Measurements from ENCODE around the gene ACOXL.

Gene ACOXL

DNA sequence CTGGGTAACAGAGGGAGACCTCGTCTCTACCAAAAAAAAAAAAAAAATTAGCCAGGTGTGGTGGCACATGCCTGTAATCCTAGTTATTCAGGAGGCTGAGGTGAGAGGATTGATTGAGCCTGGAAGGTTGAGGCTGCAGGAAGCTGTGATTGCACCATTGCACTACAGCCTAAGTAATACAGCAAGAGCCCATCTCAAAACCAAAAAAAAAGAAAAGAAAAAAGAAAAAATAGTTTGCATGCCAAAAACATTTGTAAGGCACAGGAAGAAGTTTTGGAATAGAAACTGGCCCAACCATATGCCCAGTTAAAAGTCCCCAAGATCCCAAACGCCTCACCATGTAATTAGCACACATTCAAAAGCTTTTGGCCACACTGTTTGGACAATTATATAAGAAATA is 13.4 kb upstream of the ACOXL start:
- no peak for DNase-seq (ENCODE audit: low spot score)

DNA sequence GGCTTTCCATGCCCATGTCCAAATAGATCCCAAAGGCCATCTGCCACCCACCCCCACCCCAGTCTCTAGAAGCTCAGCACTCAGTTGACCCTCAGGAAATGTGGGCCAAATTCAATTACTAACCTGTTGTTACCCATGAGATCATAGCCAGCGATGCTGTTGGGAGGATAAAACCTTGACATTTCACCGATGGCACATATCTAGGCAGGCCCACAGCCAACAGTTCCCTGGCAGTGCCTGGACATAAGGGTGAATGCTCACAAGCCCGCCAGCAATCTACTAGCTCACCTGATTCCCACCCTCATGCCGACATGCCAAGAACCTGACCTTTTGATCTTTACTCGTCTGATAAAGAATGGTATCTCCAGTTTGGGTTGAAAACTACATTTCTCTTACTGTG is 11.8 kb upstream of the ACOXL start:
- no peak for DNase-seq (ENCODE audit: low spot score)

DNA sequence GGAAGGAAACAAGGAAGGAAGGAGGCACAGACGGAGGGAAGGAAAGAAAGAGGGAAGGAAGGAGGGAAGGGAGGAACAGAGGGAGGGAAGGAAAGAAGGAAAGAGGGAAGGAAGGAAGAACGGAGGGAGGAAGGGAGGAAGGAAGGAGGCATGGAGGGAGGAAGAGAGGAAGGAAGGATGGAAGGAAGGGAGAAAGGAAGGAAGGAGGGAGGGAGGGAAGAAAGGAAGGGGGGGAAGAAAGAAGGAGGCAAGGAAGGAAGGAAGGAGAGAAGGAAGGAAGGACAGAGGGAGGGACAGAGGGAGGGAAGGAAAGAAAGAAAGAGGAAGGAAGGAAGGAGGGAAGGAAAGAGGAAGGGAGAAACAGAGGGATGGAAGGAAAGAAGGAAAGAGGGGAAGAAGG is 7.6 kb upstream of the ACOXL start:
- no peak for DNase-seq (ENCODE audit: low spot score)

DNA sequence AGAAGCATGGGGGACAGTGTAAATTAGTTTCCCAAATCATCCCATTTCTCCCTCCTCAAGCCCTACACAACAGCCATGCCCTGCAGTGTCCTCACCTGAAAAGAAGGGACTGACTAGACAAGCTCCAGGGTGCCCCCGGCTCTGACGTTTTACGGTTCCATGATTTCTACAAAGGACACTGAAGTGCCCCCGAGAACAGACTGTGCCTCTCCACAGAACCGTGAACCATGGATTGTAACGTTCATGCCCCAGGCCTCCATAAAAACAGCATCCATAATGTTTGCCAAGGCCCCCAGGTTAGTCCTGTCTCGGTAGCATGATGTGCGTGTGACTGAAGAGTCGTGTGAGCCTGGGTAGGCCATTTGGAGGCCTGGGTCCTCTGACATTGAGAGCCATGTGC is 7.0 kb upstream of the ACOXL start:
- no peak for DNase-seq (ENCODE audit: low spot score)

DNA sequence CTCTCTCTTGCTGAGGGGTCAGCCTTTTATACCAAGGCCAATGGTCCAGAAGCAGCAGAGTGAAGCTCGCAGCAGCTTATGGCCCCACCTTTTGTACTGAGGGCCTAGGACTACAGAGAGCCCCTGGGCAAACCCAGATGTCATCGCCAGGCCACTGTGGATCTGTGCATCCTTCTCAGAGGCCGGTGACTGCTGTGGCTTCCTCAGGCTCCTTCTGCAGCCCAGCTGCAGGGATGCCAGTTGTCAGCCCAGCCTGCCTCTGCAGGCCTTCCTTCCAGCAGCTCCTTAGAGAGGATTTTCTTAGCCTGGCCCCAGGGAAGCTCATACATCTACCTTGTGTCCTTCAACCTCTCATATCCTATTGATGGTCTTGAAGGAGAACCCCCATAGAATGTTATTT is 6.5 kb upstream of the ACOXL start:
- DNase-seq (ENCODE audit: low spot score): no peak

DNA sequence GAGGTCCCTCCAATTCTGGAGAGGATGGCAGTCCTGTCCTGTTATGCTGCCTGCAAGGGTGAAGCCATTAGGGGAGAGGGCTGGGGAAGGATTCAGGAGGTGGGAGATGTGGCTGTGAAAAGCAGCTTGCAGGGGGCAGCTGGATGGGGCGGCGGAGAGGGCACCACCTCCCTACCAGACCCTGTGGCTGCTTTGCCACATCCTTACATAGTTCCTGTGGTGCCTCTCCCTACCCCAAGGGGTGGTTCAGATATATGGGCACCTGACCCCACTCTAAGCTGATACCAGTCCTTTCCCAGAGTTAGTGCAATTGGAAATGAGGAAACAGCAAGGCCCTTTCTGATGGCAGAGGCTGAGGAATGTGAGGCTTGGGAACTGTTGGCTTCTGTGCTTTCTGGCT is 6.1 kb upstream of the ACOXL start:
- no peak for DNase-seq (ENCODE audit: low spot score)

DNA sequence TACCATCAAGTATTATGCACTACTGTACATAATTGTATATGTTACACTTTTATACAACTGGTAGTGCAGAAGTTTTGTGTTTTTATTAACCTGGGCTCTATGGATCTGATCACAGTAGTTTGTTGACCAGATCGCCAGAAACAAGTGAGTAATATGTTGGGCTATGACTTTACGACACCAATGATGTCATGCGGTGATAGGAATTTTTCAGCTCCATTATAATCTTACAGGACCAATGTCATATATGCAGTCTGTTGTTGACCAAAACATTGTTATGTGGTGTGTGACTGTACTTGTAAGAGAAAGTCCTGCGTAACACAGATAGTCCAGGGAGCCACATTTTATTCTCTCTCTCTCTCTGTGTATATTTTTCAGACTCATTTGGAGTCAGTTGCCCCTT is 4.5 kb upstream of the ACOXL start:
- no peak for DNase-seq (ENCODE audit: low spot score)

DNA sequence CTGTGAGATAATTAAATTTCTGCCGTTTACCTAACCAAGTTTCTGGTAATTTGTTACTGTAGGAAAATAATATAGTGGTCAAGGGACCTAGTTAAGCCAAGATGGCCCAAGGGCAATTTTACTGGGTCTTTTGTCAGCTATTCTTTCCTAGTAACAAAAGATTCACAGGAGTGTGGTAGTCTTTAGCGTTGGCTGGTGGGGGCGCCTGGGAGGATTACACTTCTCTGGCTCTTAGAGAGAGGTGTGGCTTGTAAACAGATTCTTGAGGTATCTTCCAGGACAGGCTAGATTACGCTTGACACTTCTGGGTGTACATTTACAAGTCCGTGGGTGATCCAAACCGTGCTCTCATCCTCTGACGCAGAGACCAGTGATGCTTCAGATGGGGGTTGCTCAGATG is 3.3 kb upstream of the ACOXL start:
- DNase-seq (ENCODE audit: low spot score): no peak

DNA sequence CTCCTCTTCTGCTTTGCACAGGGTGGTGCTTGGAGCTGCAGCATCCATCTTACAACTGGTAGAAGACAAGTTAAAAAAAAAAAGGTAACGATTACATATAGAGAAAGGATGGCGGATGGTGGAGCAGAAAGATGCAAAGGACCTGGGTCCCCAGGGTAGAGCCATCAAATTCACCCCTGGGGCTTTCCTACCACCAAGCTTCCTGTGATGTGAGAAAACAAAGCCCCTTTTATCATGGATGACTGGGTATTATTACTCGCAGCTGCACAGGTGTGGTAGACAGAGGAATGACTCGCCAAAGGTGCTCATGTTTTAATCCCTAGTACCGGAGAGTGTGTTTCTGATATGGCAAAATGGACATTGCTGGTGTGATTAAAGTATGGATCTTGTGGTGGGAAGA is 1.3 kb upstream of the ACOXL start:
- no peak for DNase-seq (ENCODE audit: low spot score)

DNA sequence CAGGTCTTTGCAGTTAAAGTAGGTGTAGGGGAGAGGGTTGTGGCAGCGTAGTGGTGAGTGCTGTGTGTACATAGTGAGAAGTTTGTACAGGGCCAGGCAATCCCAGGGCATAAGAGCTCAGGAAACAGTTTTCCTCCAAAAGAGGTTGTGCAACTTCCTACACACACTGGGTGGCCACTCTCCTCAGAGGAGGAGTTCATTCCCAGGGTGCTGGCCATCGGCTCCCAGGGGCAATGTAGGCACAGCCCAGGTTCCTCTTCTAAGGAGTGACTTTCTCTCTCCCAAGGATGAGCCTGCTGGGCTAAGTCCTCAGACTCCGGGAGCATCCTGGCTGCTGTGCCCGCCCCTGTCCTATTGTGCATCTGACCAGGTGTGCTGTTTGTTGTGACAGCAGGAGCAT is 3.0 kb downstream of the ACOXL start:
- DNase-seq (ENCODE audit: low spot score): no peak

DNA sequence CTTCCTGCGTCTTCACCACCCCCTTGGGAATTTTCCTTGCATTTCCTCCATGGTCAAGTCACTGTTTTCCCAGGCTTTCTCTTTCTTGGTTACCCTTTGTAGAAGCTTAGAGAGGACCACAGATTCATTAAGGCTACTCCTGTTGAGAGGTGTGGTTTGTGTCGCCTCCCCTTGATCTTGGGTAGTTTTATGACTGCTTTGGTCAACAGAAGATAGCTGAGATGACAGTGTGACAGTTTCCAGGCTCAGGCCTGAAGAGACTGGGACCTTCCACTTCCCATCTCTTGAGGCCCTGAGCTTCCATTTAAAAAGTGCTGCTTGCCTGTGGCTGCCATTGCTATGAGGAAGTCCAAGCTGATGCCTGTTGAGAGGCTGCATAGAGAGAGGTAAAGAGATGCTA is 5.4 kb downstream of the ACOXL start:
- no peak for DNase-seq (ENCODE audit: low spot score)

DNA sequence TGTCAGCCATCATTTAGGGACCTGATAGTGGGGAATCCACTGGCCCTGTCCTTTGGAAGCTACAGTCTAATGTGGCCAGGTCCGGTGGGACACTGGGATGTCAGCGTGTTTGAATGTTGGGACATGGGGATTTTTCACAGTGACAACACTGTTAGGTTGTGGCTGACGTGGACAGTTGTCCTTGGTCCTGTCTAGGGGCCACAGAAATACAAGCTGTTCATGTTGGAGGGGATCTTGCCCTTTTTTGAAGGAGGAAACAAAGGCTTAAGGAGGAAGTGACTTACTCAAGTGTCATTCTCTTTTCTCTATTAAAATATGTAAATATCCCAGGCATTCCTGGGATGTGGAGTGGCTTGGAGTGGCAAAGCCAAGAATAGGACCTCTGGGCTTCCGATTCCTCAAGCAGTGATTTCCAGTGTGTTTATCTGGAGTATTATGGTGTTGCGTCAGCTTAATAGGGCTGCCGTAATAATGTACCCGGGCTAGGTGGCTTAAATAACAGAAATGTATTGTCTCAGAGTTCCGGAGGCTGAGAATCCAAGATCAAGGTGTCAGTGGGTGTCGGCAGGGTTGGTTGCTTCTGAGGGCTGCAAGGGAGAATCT is 8.5 kb downstream of the ACOXL start:
- DNase-seq (ENCODE audit: low spot score): no peak

DNA sequence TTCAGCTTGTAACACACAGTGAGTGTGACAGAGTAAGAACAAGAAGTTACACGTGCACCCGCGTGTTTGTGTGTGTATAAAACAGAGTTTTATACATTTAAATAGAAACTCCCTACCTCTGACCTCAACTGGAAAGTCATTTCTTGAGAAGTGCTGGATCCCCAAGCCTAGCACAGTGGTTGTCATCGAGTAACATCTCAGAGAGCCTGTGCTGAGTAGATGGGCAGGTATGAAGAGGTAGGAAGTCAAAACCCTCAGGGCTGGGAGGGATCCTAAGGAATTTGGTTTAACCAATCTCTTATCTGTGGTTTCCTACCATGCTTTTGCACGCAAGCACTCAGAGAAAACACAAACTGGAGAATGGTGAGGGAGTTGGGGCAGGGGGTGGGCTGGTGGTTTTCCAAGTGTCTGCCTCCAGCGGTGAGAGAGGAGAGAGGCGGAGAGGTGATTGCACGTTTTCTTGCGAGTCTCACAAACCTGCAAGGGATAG is 9.2 kb downstream of the ACOXL start:
- DNase-seq (ENCODE audit: low spot score): no peak

DNA sequence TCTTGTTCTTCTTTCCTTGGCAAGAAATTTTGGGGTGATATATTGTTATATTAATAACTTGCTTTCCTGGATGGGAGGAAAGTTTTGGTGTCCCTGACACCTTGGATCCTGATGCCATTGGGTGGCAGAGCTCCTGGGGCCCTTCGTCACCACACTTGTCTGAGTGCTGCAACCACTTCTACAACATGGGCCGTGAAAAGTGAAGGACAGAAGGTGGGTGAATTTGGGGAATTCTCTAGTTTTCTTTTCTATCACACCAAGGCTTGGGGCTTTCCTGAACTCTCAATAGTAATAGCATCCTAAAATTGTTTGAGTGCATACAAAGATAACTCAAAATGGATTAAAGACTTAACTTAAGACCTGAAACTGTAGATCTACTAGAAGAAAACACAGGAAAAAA is 10.0 kb downstream of the ACOXL start:
- no peak for DNase-seq (ENCODE audit: low spot score)

DNA sequence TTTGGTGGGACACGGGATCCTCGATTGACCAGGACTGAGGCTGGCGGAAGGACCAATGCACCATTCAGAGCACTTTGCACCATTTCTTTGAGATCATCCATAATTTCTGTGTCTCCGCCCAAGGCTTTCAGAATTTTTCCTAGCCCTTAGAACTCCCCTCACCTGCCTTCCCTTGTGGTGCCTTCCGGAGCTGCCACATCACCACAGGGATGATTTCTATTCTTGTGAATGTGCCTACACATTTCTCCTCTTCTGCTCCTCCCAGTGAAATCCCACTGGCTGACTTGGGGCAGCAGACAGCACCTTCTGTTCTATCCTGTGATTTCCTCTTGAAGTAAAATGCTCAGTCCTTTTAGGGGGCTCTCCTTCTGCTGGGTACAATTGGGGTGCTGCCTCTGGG is 11.2 kb downstream of the ACOXL start:
- no peak for DNase-seq (ENCODE audit: low spot score)

DNA sequence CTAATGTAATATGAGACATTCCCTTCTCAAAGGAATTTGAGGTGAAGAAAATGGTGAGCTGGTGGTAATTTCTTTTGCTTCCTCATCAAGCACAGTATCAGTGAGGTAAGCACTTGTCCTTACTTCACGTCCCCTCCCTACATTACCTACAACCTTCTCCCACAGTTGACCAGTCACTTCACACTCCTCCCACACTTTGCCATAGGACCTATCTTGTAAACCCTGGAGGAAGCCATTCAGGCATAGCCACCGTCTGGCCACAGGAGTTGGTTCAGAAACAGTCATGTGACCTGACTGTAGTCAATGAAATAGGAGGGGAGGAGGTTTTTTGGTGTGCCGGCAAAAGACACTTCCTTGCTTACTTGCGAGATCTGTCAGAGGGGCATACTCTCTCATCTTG is 12.1 kb downstream of the ACOXL start:
- no peak for DNase-seq (ENCODE audit: low spot score)

DNA sequence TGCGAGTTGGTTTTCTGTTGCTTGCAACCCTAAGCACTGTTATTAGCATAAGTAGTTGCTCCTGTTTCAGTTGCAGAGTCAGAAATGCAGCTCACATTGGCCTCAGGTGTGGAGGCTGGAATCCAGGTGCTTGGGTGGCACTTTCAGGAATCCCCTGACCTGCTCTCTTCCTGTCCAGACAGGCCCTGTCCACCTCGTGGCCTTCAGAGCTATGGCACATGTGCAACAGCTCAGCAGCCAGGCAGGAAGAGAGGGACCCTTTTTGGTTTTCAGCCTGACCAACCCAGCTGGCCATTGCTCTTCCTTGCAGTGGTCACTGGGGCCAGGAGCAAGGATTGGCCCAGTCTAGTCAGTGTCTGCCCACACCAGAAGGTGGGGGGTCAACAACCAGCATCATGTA is 12.7 kb downstream of the ACOXL start:
- no peak for DNase-seq (ENCODE audit: low spot score)

DNA sequence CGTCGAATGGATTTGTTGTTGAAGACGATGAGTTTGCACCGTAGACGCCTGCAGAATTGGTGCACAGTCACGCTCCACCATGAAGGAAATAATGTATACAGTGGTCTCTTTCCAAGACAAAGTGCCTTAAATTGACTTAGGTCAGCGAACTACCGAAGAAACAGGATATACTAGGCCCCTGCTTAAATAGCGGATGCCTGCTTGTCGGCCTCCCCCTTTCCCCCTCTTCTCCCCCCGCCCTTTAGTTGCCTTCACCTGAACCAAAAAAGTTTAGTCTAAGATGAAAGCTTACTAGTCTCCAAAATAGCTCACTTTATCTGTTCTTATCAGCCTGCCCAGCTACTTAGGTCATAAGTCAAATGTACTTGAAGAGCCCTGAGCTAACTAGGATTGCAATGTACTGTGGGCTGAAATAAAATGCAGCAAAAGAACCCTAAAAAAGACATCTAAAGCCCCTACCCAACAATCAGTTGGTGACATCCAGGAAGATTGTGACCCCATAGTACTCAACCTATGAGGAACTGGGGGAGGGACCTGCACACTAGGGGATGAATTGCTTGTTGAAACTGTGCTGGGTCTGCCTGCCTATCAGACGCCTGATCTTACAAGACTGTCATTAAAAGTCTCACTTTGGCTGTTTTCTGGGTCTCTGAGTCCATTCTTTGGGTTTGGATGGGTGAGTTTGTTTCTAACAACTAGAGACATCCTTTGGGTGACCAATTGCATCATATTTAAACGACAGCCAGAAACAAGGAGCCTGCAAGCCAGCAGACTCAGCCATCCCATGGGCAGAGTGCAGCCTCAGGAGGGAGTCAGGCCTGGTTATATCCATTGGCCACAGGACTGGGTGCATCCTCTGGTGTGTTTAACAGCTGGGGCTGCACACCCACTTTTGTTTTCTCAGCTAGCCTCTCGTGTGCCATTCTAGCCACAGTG is 14.5 kb downstream of the ACOXL start:
- no peak for DNase-seq (ENCODE audit: low spot score)

DNA sequence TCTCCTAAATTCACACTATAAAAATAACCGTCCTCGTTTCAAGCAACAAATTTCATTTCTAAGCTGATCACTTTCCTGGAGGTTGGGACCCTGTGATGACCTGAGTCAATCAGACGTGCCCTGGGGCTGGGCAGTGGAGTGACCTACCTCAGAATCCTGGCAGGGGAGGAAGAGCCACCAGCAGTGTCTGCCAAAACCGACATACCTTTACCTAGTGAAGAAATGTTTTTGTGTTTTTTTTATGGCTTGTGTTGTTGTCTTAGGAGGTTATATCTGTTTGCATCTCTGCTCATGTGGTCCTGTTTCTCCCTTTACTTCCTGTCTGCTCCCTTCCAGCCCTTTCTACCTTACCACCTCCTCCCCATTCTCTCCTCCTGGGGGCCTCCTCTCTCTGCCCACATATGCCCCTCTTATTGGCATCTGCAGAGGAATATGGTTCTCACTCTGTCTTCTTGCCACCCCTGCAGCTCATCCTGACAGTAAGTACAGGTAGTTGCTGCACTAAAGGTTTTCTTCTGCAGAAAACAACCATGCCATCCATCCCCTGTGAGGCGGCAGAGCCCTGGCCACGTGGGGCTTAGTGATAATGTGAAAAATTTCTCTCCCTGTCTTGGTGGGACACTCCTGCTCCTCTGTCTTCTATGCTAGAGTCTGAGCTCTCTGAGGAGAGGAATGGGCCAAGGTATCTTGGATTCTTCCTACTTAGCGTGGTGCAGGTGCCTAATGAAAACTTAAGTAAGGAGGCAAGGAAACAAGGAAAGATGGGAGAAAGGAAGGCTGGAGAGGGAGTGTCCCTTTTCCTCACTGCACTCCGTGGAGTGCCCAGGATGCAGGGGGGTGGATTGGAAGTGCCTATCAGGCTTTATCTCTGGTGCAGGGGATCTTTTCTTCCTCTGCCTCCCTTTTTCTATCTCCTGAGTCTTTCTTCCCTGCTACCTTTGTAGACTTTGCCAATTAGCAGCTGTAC is 15.4 kb downstream of the ACOXL start:
- no peak for DNase-seq (ENCODE audit: low spot score)

DNA sequence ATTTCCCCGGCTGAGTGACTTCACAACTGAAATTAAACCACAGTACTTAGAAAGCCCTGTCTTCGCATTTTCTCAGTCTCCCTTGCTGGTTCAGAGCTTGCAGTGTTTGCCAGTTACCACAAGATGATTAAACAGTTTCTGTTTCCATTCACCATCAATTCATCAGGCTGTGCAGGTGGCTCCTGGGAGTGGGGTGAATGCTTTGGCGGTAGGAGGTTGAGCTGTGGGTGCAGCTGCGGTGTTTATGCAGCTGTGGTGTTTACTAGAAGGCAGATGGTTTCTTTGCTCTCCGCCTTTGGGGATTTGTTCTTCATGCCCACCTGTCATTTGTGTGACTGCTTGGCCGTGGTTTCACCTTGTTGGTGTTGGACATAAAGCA is 16.1 kb downstream of the ACOXL start:
- DNase-seq (ENCODE audit: low spot score): no peak

DNA sequence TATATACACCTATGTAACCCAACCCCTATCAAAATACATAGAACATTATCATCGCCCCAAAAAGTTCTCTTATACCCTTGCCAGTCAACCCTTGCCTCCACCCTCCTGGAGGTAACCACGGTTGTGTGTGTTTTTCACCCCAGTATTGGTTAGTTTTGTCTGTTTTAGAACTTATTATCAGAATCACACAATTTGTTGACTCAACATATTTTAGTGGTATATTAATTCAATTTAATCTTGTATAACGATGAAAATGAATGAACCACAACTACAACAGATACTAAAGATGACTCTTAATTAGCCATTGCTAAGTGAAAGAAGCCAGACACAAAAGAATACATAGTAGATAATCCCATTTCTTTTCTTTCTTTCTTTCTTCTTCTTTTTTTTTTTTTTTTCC is 19.3 kb downstream of the ACOXL start:
- DNase-seq (ENCODE audit: low spot score): no peak

DNA sequence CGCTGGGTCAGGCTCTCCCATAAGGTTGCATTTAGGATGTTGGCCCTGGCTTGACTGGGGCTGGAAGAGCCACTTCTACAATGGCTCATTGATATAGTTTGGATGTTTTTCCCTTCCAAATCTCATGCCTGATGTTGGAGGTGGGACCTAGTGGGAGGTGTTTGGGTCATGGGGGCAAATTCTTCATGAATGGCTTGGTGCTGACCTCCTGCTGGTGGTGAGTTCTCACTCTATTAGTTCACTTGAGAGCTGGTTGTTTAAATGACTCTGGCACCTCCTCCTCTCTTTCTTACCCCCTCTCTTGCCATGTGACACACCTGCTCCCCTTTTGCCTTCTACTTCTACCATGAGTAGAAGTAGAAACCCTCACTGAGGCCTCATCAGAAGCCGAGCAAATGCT is 20.5 kb downstream of the ACOXL start:
- DNase-seq (ENCODE audit: low spot score): no peak
